Skeletal muscle cell (primary cell): Measurements from ENCODE around the gene KCNT1.

Experiments
- DNase-seq: peaks from one replicate; pipeline ENCODE4 v3.0.0-alpha.2; 2010; ENCODE audit warnings: low read depth
- H3K4me3 ChIP-seq: 2 replicates; pipeline ENCODE4 v1.5.1; 2011; ENCODE audit warnings: low read depth, mild to moderate bottlenecking, control low read depth, low read length, moderate library complexity

Gene KCNT1

GRCh38 chr9:135825435-135826187 lies 123.6 kb downstream of the KCNT1 start:
- no peak for DNase-seq
- H3K4me3 ChIP-seq, result no peak overlapping the region

DNA sequence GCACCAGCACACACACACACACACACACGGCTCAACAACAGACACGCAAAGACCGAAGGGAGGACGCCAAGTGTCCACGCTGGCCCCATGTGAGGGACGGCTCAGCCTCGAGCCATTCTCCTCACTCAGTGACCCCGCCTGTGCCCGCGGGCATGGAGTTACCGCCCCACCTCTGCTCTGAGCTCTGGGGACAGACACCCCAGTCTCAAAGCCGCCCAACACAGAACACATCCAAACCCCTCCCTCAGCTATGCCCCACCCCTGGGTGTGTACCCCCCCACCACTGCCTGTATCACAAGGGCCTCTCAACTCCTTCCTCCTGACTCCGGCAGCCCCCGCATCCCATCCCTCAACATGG lies 124.2 kb downstream of the KCNT1 start:
- no peak overlapping the region for H3K4me3 ChIP-seq
- no peak for DNase-seq

DNA sequence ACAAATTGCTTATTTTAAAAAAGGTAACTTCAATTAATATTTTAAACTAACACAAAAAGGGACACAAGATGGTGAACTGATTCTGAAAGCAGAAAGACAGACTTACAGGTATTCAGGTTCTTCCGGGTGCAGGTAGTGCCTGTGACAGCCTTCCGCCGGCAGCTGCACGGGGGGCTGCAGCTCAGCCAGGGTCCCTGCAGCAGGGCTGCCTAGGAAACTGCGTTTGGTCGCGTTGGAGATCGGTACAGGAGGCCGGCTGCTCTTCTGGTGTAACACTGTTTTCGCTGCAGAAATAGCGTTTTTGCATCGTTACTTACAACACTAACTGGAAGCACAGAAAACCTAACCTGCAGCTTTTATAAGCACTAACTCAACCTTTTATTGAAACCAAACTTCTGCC lies 125.3 kb downstream of the KCNT1 start:
- no peak overlapping the region for H3K4me3 ChIP-seq
- DNase-seq, result no peak

DNA sequence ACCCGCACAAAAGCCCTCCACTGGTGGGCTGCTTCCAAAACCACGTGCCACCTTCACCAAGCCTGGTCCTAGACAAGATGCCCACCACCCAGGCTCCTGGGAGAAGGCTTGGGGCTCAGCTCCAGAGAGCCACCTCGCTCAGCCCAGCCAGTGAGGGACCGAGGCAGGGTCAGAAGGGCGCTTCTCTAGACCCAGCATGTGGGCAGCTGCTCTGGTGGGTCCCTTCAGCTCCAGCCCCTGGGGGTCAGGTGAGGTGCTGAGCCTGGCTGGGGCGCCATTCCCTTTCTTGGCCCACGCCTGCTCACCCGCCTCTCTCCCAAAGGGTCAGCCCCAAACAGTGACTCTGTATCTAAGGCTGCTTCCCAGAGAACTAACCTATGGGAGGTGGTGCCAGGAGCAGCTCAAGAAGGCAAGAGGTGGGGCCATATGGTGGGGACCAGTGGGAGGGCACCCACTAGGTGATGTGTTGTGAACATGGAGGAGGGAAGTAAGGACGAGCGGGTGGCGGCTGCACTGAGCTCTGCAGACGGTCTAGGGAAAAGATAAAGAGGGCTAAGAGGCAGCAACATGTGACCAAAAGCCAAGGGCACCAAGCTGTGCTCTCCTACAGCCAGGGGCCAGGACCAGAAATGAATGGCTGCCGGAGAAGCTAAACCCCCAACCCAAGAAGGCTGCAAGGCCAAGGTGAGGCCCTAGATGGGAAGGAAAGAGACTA lies 126.0 kb downstream of the KCNT1 start:
- no peak for DNase-seq
- no peak overlapping the region for H3K4me3 ChIP-seq

DNA sequence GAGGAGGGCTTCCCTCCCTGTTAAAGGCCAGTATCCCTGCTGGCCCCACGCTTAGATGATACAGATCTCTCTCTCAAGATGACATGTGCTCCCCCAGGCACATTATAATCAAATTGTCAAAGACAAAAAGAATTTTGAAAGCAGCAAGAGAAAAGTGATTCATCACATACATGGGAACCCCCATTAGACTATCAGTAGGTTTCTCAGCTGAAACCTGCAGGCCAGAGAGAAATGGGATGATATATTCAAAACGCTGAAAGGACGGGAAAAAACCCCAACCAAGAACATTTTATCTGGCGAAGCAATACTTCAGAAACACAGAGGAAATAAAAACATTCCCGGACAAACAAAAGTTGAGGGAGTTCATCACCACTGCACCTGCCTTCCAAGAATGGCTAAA lies 126.7 kb downstream of the KCNT1 start:
- no peak overlapping the region for H3K4me3 ChIP-seq

GRCh38 chr9:135830496-135830895 lies 128.5 kb downstream of the KCNT1 start:
- DNase-seq, result no peak
- H3K4me3 ChIP-seq, result no peak overlapping the region

More for the DNA sequence above, 126.7 kb downstream of the KCNT1 start:
- DNase-seq, result no peak

GRCh38 chr9:135833864-135834263 lies 131.9 kb downstream of the KCNT1 start:
- H3K4me3 ChIP-seq, result no peak overlapping the region
- no peak for DNase-seq

GRCh38 chr9:135835131-135835530 lies 133.1 kb downstream of the KCNT1 start:
- no peak for DNase-seq
- no peak overlapping the region for H3K4me3 ChIP-seq

- DNase-seq, result no peak
- no peak overlapping the region for H3K4me3 ChIP-seq
Observed at GRCh38 chr9:135839516-135839915, 137.5 kb downstream of the KCNT1 start.

DNA sequence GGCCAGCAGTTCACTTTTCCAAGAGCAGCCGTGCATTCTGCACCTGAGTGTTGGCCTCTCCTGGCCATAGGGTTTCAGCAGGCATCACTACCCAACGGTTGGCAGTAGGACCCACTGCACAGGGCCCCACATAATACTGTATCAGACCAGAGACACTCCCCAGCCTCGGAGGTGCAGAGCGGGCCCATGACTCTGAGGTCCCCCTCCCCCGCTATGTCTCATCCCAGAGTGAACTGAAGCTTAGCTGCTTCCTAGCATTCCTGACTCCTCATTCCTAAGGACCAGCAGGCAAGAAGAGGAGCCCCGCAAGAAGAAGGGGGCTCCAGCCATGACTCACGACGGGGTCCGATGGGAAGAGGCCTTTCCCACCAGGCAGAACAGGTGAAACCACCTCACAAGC lies 138.1 kb downstream of the KCNT1 start:
- no peak overlapping the region for H3K4me3 ChIP-seq
- no peak for DNase-seq

GRCh38 chr9:135840539-135840938 lies 138.6 kb downstream of the KCNT1 start:
- no peak overlapping the region for H3K4me3 ChIP-seq
- no peak for DNase-seq
